HepG2 (cell line): ENCODE results near the gene IL17D. TPM values are rescaled to one million over a fixed set of nuclear protein-coding genes. Genes with fewer than 3 reads are reported as not detected.

Source experiments
- ATAC-seq: fragments of 200-7000 bp; cut with Tn5 transposase; 3 replicates; pipeline ENCODE4 v1.9.1; 2020; ENCODE audit warnings: mild to moderate bottlenecking, moderate library complexity
- BruUV-seq: library from RNA; stranded (reverse); fragments of 400-500 nt; replicated peaks from 2 replicates; lab custom pipeline; 2021; lab: Mats Ljungman, UMichigan
- CTCF ChIA-PET: fragments of 300-600 bp; formaldehyde crosslinking; extraction: SDS; loops from one replicate; lab custom pipeline; 2021; ENCODE audit warnings: low total read pairs, inconsistent platforms, low intra/inter-chr PET ratio; lab: Yijun Ruan, JAX
- POLR2A ChIA-PET: fragments of 350-600 bp; sonication (Branson Sonifier 250); formaldehyde crosslinking; loops from one replicate; lab custom pipeline; 2020; ENCODE audit warnings: antibody characterized with exemption, inconsistent platforms; lab: Yijun Ruan, JAX
- DNase-seq: peaks from one replicate; pipeline ENCODE4 v3.0.0-alpha.2; 2015; ENCODE audit warnings: low spot score
- FAIRE-seq: peaks from 3 replicates; lab custom pipeline; 2011; peaks lifted over from hg19 to GRCh38; lab: Jason Lieb, UNC
- H2AFZ ChIP-seq: one replicate; pipeline ENCODE4 v1.6.1; 2011; ENCODE audit warnings: low read length, inconsistent platforms
- H3K27ac ChIP-seq: fragments of 300-600 bp; 3 replicates; pipeline ENCODE4 v1.8.0; 2011; ENCODE audit warnings: mixed run types, mild to moderate bottlenecking, mixed read lengths, low read length, inconsistent platforms; ENCODE audit not compliant: insufficient read depth; ENCODE audit errors: extremely low read length
- H3K27me3 ChIP-seq, 2 experiments: fragments of 200-600 bp in 1 of 2; 2 replicates in 1 of 2; 3 replicates in 1 of 2; pipeline versions ENCODE4 v1.6.0 to v1.8.0; 2011; ENCODE audit warnings: low read length in 2 of 2, mild to moderate bottlenecking in 2 of 2, moderate library complexity in 2 of 2, inconsistent platforms in 1 of 2; ENCODE audit not compliant: insufficient read depth in 2 of 2, control insufficient read depth in 1 of 2
- H3K36me3 ChIP-seq, 2 experiments: fragments of 200-600 bp in 1 of 2; replicated peaks in 1 of 2; 2 replicates in 1 of 2; 3 replicates in 1 of 2; pipeline versions ENCODE4 v1.5.1 to v1.8.0; 2011; ENCODE audit warnings: low read length in 2 of 2, inconsistent platforms in 1 of 2; ENCODE audit not compliant: insufficient read depth in 2 of 2, control insufficient read depth in 1 of 2
- H3K4me1 ChIP-seq: 2 replicates; pipeline ENCODE4 v1.5.1; 2012; ENCODE audit warnings: low read length, inconsistent platforms; ENCODE audit not compliant: insufficient read depth
- H3K4me2 ChIP-seq: 2 replicates; pipeline ENCODE4 v1.6.0; 2011; ENCODE audit warnings: low read depth, low read length, inconsistent platforms
- H3K4me3 ChIP-seq, 3 experiments: fragments of 200-600 bp in 1 of 3; sonication (generic), shearing (Covaris generic) in 1 of 3; replicated peaks in 1 of 3; 2 replicates each; pipeline ENCODE4 v1.5.1; 2011 to 2016; ENCODE audit warnings: low read length in 3 of 3, inconsistent platforms in 2 of 3, low read depth in 2 of 3, mild to moderate bottlenecking in 2 of 3, control low read depth in 1 of 3, mixed read lengths in 1 of 3; ENCODE audit not compliant: insufficient read depth in 1 of 3
- H3K79me2 ChIP-seq: one replicate; pipeline ENCODE4 v1.6.1; 2011; ENCODE audit warnings: low read length, inconsistent platforms; ENCODE audit not compliant: insufficient read depth
- H3K9ac ChIP-seq: 2 replicates; pipeline ENCODE4 v1.6.0; 2011; ENCODE audit warnings: mild to moderate bottlenecking, low read depth, low read length, inconsistent platforms; ENCODE audit not compliant: insufficient read depth
- H3K9me3 ChIP-seq: 2 replicates; pipeline ENCODE4 v1.5.1; 2012; ENCODE audit warnings: mild to moderate bottlenecking, low read length
- H4K20me1 ChIP-seq: 2 replicates; pipeline ENCODE4 v1.6.0; 2011; ENCODE audit warnings: inconsistent platforms, mild to moderate bottlenecking, low read length, moderate library complexity; ENCODE audit not compliant: insufficient read depth
- ADNP ChIP-seq: sonication (generic); formaldehyde crosslinking; IDR thresholded peaks from 2 replicates; pipeline ENCODE4 v1.4.0; 2020; ENCODE audit warnings: missing genetic modification reagents
- CHD2 ChIP-seq: IDR thresholded peaks from 2 replicates; pipeline ENCODE4 v1.6.1; 2011; ENCODE audit warnings: low read depth, low read length, improper control_type of control experiment
- ESRRA ChIP-seq: sonication (generic); formaldehyde crosslinking; IDR thresholded peaks from 2 replicates; pipeline ENCODE4 v1.5.1; 2020; ENCODE audit warnings: mild to moderate bottlenecking, low read depth, missing genetic modification reagents
- RNF2 ChIP-seq: fragments of 450-650 bp; conservative IDR thresholded peaks from 2 replicates; pipeline ENCODE4 v1.6.1; 2016; ENCODE audit warnings: low read depth
- TCF7 ChIP-seq: sonication (generic); IDR thresholded peaks from 2 replicates; pipeline ENCODE4 v1.6.1; 2016; ENCODE audit warnings: antibody characterized with exemption, low read depth
- ZNF549 ChIP-seq: sonication (generic); formaldehyde crosslinking; IDR thresholded peaks from 2 replicates; pipeline ENCODE4 v1.5.0; 2020; ENCODE audit warnings: missing genetic modification reagents
- ZNF644 ChIP-seq: IDR thresholded peaks from 2 replicates; pipeline ENCODE4 v1.6.1; 2016; ENCODE audit warnings: low read depth
- WGBS: methylation state at CpG from one replicate; pipeline ENCODE4 v1.1.6; 2017; ENCODE audit warnings: low lambda C conversion rate; 5-methylcytosine and 5-hydroxymethylcytosine counted together
- in situ Hi-C: cut with HindIII; loops from 2 replicates; pipeline ENCODE4 v1.10.0; 2017; ENCODE audit warnings: low pct_unique_long_range_greater_than_20kb; ENCODE audit not compliant: extremely low pct_ligation_motif_present
- intact Hi-C: fragments of 100-400 bp; cut with micrococcal nuclease; formaldehyde crosslinking; loops from one replicate; pipeline ENCODE4 v1.10.0; 2022; ENCODE audit not compliant: unreplicated experiment
- polyA plus RNA-seq, 8 experiments: library from polyadenylated mRNA; depleted of rRNA in 3 of 8; stranded (reverse) in 7 of 8; unstranded in 1 of 8; fragments of >200 nt; fragmentation: Illumina TruSeq in 4 of 8; extraction: Trizol in 4 of 8; gene quantifications; 2 replicates each; pipeline versions ENCODE4 v1.2.1 to v1.2.3, GENCODE V29; 2011 to 2016; ENCODE audit warnings: low read depth in 4 of 8, missing spikeins in 1 of 8, mixed read lengths in 1 of 8; ENCODE audit not compliant: insufficient read depth in 1 of 8
- total RNA-seq, 5 experiments: library from RNA; depleted of rRNA; stranded (reverse); fragments of >200 nt; fragmentation: Illumina TruSeq; extraction: Trizol; gene quantifications; 2 replicates each; pipeline ENCODE4 v1.2.3, GENCODE V29; 2016; ENCODE audit warnings: low read depth in 1 of 5

Gene IL17D
- total and polyA plus RNA-seq, 2 of the 13 experiments (the other 11 are each of a cell fraction or from before 2014, with no cell fraction given) = 1.1 to 2.2 TPM

DNA sequence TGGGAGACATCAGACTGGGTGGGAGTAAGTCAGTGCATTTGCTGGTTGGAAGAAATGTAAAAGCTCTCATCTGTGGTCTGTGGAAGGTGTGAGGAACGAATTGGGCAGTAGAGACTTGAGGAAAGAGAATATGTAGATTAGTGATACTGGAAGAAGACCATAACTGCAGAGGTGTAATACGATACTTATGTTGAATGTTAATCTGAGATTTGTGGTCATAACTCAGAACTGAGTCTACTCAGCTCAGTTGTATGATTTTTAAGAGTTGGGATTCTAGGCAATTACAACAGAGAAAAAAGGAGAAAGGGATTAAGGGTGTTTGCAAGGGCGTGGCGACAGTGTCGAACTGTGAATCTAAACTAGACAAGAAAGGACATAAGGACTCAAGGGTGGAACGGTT is 3.2 kb upstream of the IL17D start:
- DNase-seq (no peak), FAIRE-seq (no peak), ATAC-seq (no peak)
- no peaks in the 10 kb centered on the region for H3K79me2 ChIP-seq
- peaks cover 37% of the 10 kb centered on the region for H3K4me1 ChIP-seq
- intact Hi-C loops (no loop called here), in situ Hi-C loops (loop anchor here (10.0 kb wide), 1 partner anchor 225 kb away; no protein-coding TSS in a partner anchor)
- H3K9ac ChIP-seq = no peak overlapping the region
- H3K36me3 ChIP-seq = no peaks in the 10 kb centered on the region
- H3K27ac ChIP-seq = no peak overlapping the region
- H3K4me3 ChIP-seq = no peak overlapping the region
- no peaks in the 10 kb centered on the region for H3K9me3 ChIP-seq
- H3K4me2 ChIP-seq = no peak overlapping the region
- ChIA-PET CTCF (no interaction called here), POLR2A (no interaction called here)
- H3K27me3 ChIP-seq = no peaks in the 10 kb centered on the region
- no peak for TF ChIP-seq RNF2
- no peak for TF ChIP-seq ESRRA (CRISPR knock-in tag)
- TF ChIP-seq TCF7 = no peak
- no peak for TF ChIP-seq ADNP (CRISPR knock-in tag)
- TF ChIP-seq ZNF644 (CRISPR knock-in tag) = no peak
- TF ChIP-seq ZNF549 (CRISPR knock-in tag) = no peak
- 92% methylated on average over 6 of the region's 6 CpGs for WGBS
- no peak overlapping the region for H2AFZ ChIP-seq
- BruUV-seq = no TSS peak
- no peaks in the 10 kb centered on the region for H4K20me1 ChIP-seq

DNA sequence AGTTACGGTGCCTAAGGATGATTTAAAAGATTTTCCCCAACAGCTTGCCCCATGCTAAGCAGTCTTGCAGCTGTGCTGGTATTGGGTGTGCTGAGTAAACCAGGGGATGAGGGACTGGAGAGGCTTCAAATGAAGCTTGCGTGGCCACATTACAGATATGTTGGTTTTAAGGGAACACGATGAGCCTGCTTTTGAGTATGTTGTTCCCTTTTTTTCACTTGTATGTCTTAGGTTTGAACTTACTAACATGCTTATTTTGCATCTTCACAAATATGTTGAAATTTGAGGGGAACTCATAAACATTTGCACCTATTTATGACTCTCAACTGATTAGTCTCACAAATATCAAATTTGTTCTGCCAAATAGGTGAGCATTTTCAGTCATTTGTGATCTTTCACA is 2.0 kb upstream of the IL17D start:
- in situ Hi-C loops = loop anchor here (10.0 kb wide), 1 partner anchor 223 kb away; no protein-coding TSS in a partner anchor
- POLR2A ChIA-PET = no interaction called here
- CTCF ChIA-PET = no interaction called here
- Histone ChIP-seq H3K27ac (no peak overlapping the region), H3K27me3 (no peaks in the 10 kb centered on the region), H2AFZ (no peak overlapping the region), H3K4me1 (peaks cover 37% of the 10 kb centered on the region), H3K79me2 (no peaks in the 10 kb centered on the region), H4K20me1 (no peaks in the 10 kb centered on the region), H3K9me3 (no peaks in the 10 kb centered on the region), H3K36me3 (no peaks in the 10 kb centered on the region), H3K4me3 (peak overlapping the region in 1 of 3 experiments; percentile 78; a peak in 2 of 6 replicates), H3K9ac (no peak overlapping the region), H3K4me2 (peak overlapping the region; percentile 89)
- ATAC-seq = no peak
- intact Hi-C loops = no loop called here
- TF ChIP-seq CHD2 = no peak
- no peak for FAIRE-seq
- WGBS = 100% methylated on average over 3 of the region's 3 CpGs
- DNase-seq = no peak
- BruUV-seq = no TSS peak
